ENCODE data around the gene MRPL41. TPM values are rescaled to one million over a fixed set of nuclear protein-coding genes. Genes with fewer than 3 reads are reported as not detected.

Gene MRPL41
- total and polyA plus RNA-seq, 2 of the 13 experiments (the other 11 are each of a cell fraction or from before 2014, with no cell fraction given): 20.9 to 54.0 TPM

GRCh38 chr9:137551264-137552021, at the start of gene MRPL41 (continued):
- peak; percentile 55 for TF ChIP-seq TAF1 (CRISPR knock-in tag; IDR thresholded peaks at IDR 0.05)
- TF ChIP-seq ZZZ3 (CRISPR knock-in tag; IDR thresholded peaks at IDR 0.05; ENCODE audit: borderline replicate concordance): no peak
- no peak for TF ChIP-seq ZNF136 (CRISPR knock-in tag; IDR thresholded peaks at IDR 0.05; ENCODE audit: low read depth)
- no peak for TF ChIP-seq CCAR2 (optimal IDR thresholded peaks at IDR 0.05; ENCODE audit: low read depth, low read length)
- TF ChIP-seq RBAK (CRISPR knock-in tag; IDR thresholded peaks at IDR 0.05): no peak
- no peak for TF ChIP-seq SSRP1 (CRISPR knock-in tag; IDR thresholded peaks at IDR 0.05)
- TF ChIP-seq SP2 (CRISPR knock-in tag; IDR thresholded peaks at IDR 0.05): peak; percentile 32; the same call in 1 of the 2 replicates
- TF ChIP-seq RFX3 (CRISPR knock-in tag; IDR thresholded peaks at IDR 0.05): no peak
- TF ChIP-seq POLR2AphosphoS2 (IDR thresholded peaks at IDR 0.05; ENCODE audit: low read depth, low read length): no peak
- TF ChIP-seq KDM4B (CRISPR knock-in tag; IDR thresholded peaks at IDR 0.05): no peak
- no peak for TF ChIP-seq ZNF652 (CRISPR knock-in tag; IDR thresholded peaks at IDR 0.05; ENCODE audit: borderline replicate concordance, low read depth)
- TF ChIP-seq ZNF781 (CRISPR knock-in tag; IDR thresholded peaks at IDR 0.05; ENCODE audit: borderline replicate concordance, not compliant biosample characterization): no peak
- no peak for TF ChIP-seq ZNF350 (CRISPR knock-in tag; IDR thresholded peaks at IDR 0.05; ENCODE audit: borderline replicate concordance, low read depth)
- TF ChIP-seq ZNF619 (CRISPR knock-in tag; IDR thresholded peaks at IDR 0.05): no peak
- 0 out of 2 replicates have a peak, but pooled peaks have one; percentile 60 for TF ChIP-seq ZNF674 (CRISPR knock-in tag; IDR thresholded peaks at IDR 0.05; ENCODE audit: low read depth)
- TF ChIP-seq ZNF34 (CRISPR knock-in tag; IDR thresholded peaks at IDR 0.05; ENCODE audit: borderline replicate concordance): no peak
- TF ChIP-seq ZNF264 (CRISPR knock-in tag; IDR thresholded peaks at IDR 0.05): no peak
- TF ChIP-seq EEA1 (CRISPR knock-in tag; IDR thresholded peaks at IDR 0.05; ENCODE audit: borderline replicate concordance): no peak
- TF ChIP-seq ZNF530 (CRISPR knock-in tag; IDR thresholded peaks at IDR 0.05; ENCODE audit: low read depth): no peak
- TF ChIP-seq ZBTB1 (CRISPR knock-in tag; IDR thresholded peaks at IDR 0.05; ENCODE audit: borderline replicate concordance): 0 out of 2 replicates have a peak, but pooled peaks have one; percentile 85
- TF ChIP-seq MXI1 (IDR thresholded peaks at IDR 0.05; ENCODE audit: borderline replicate concordance, low read depth, low read length): peak; percentile 40; the same call in 1 of the 3 replicates
- no peak for TF ChIP-seq HNRNPL (IDR thresholded peaks at IDR 0.05; ENCODE audit: low read depth, low read length)
- no peak for TF ChIP-seq HNF4A (CRISPR knock-in tag; IDR thresholded peaks at IDR 0.05)
- no peak for TF ChIP-seq DBP (CRISPR knock-in tag; IDR thresholded peaks at IDR 0.05; ENCODE audit: not compliant biosample characterization)
- no peak for TF ChIP-seq HOXD1 (CRISPR knock-in tag; IDR thresholded peaks at IDR 0.05)
- 0 out of 2 replicates have a peak, but pooled peaks have one; percentile 12 for TF ChIP-seq ZNF232 (CRISPR knock-in tag; IDR thresholded peaks at IDR 0.05; ENCODE audit: borderline replicate concordance)
- TF ChIP-seq POGZ (CRISPR knock-in tag; IDR thresholded peaks at IDR 0.05): no peak; the same call in 1 of the 2 replicates
- no peak for TF ChIP-seq DMAP1 (CRISPR knock-in tag; IDR thresholded peaks at IDR 0.05)
- TF ChIP-seq GLI4 (CRISPR knock-in tag; IDR thresholded peaks at IDR 0.05; ENCODE audit: borderline replicate concordance): no peak
- peak; percentile 53; the same call in 1 of the 2 replicates for TF ChIP-seq GATAD2A (CRISPR knock-in tag; IDR thresholded peaks at IDR 0.05)
- TF ChIP-seq NFIB (CRISPR knock-in tag; IDR thresholded peaks at IDR 0.05; ENCODE audit: borderline replicate concordance): no peak
- peak; percentile 22; the same call in 1 of the 2 replicates for TF ChIP-seq HDAC2 (CRISPR knock-in tag; IDR thresholded peaks at IDR 0.05)

Measured in HepG2 (cell line).